GM18498 (cell line): ENCODE measurements around the gene KIF26B.

Experiments used
- ATAC-seq: cut with Tn5 transposase; IDR thresholded peaks from one replicate; pipeline ENCODE4 v1.9.1; 2021; ENCODE audit warnings: mild to moderate bottlenecking, moderate library complexity; ENCODE audit not compliant: unreplicated experiment

The KIF26B gene

GRCh38 chr1:245542365-245542764 is 387.6 kb downstream of the KIF26B start:
- ATAC-seq: no peak

- no peak for ATAC-seq
Measured at GRCh38 chr1:245544236-245544635, 389.5 kb downstream of the KIF26B start.

- ATAC-seq: no peak
Measured at GRCh38 chr1:245546875-245547274, 392.1 kb downstream of the KIF26B start.

GRCh38 chr1:245549996-245550719 is 395.4 kb downstream of the KIF26B start:
- no peak for ATAC-seq

GRCh38 chr1:245550720-245551043 is 395.9 kb downstream of the KIF26B start:
- ATAC-seq: no peak

- no peak for ATAC-seq
Measured at GRCh38 chr1:245551536-245551935, 396.8 kb downstream of the KIF26B start.

GRCh38 chr1:245552331-245552730 is 397.5 kb downstream of the KIF26B start:
- no peak for ATAC-seq

- ATAC-seq: no peak
Measured at GRCh38 chr1:245556057-245556456, 401.3 kb downstream of the KIF26B start.

- no peak for ATAC-seq
Measured at GRCh38 chr1:245558069-245558468, 403.3 kb downstream of the KIF26B start.

GRCh38 chr1:245560316-245560859 is 405.6 kb downstream of the KIF26B start:
- ATAC-seq: no peak

- no peak for ATAC-seq
Measured at GRCh38 chr1:245561665-245562234, 407.0 kb downstream of the KIF26B start.

GRCh38 chr1:245566134-245566533 is 411.3 kb downstream of the KIF26B start:
- ATAC-seq: no peak

- ATAC-seq: no peak
Measured at GRCh38 chr1:245566952-245567351, 412.2 kb downstream of the KIF26B start.

- no peak for ATAC-seq
Measured at GRCh38 chr1:245571815-245572294, 417.1 kb downstream of the KIF26B start.

- no peak for ATAC-seq
Measured at GRCh38 chr1:245572709-245573108, 417.9 kb downstream of the KIF26B start.

GRCh38 chr1:245575710-245576109 is 420.9 kb downstream of the KIF26B start:
- ATAC-seq: no peak

GRCh38 chr1:245576323-245576722 is 421.5 kb downstream of the KIF26B start:
- ATAC-seq: no peak

GRCh38 chr1:245577191-245578157 is 422.7 kb downstream of the KIF26B start:
- ATAC-seq: no peak

GRCh38 chr1:245578308-245578707 is 423.5 kb downstream of the KIF26B start:
- ATAC-seq: no peak

GRCh38 chr1:245578771-245579170 is 424.0 kb downstream of the KIF26B start:
- ATAC-seq: no peak

GRCh38 chr1:245579881-245580280 is 425.1 kb downstream of the KIF26B start:
- no peak for ATAC-seq
